Right lobe of liver (tissue), 4 donors: ENCODE results near the gene MOB3A.

Experiments
- CTCF ChIP-seq, 4 donors: fragments of 200-600 bp in 3 of 4; fragments of 450-650 bp in 1 of 4; IDR thresholded peaks; one replicate each; pipeline versions ENCODE4 v1.5.1 to v1.8.0; 2016 to 2022; ENCODE audit warnings: antibody characterized with exemption in 4 of 4, mild to moderate bottlenecking in 2 of 4
- POLR2A ChIP-seq: fragments of 450-650 bp; IDR thresholded peaks from one replicate; pipeline ENCODE4 v1.6.1; 2017; ENCODE audit warnings: antibody characterized with exemption, mild to moderate bottlenecking
- donor health status: DM: no; HTN: no; CAD: no.
- donor health status: DM: no; HTN: no; CAD: no.
- donor health status: DM: no; HTN: yes; CAD: no.

DNA sequence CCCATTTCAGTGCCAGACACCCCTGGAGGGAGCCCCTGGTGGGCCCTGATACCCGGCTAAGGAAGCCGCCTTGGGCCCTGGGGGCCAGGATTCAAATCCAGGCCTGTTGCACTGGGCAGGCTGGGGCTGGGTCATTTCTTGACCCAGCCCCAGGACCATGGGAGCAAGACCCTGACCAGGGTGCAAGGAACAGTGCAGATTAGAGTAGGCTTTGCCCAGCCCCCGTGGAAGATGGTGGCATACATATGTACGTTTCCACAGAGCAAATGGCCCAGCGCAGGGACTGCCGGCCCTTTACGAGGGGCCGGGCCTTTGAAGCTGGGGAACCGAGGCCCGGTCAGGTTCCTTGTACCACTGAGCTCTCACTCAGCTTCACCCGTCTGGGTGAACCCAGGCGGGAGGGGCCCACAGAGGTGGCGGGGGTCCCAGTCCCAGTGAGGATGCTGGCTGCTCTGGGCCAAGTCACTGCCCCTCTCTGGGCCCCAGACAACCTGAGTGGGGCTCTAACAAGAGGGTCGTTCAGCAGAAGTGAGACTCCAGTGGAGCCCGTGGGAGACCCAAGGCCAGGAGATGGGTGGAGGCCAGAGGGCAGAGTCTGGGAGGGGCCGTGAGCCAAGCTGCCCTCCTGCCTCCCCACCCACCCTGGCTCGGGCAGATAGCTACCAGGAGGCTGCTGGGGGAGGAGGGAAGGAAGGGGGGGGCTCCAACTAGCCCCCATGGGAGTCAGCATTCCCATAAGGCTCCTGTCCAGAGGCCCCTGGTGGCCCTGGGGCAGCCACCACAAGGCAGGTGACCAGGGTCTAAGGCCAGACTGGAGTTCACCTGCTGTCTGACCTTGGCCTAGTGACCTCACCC, 47.8 kb downstream of the MOB3A start:
- TF ChIP-seq CTCF (IDR thresholded peaks at IDR 0.05) (no peak), POLR2A (no peak)
